ENCODE measurements around the gene TRAPPC2.

TRAPPC2 gene

DNA sequence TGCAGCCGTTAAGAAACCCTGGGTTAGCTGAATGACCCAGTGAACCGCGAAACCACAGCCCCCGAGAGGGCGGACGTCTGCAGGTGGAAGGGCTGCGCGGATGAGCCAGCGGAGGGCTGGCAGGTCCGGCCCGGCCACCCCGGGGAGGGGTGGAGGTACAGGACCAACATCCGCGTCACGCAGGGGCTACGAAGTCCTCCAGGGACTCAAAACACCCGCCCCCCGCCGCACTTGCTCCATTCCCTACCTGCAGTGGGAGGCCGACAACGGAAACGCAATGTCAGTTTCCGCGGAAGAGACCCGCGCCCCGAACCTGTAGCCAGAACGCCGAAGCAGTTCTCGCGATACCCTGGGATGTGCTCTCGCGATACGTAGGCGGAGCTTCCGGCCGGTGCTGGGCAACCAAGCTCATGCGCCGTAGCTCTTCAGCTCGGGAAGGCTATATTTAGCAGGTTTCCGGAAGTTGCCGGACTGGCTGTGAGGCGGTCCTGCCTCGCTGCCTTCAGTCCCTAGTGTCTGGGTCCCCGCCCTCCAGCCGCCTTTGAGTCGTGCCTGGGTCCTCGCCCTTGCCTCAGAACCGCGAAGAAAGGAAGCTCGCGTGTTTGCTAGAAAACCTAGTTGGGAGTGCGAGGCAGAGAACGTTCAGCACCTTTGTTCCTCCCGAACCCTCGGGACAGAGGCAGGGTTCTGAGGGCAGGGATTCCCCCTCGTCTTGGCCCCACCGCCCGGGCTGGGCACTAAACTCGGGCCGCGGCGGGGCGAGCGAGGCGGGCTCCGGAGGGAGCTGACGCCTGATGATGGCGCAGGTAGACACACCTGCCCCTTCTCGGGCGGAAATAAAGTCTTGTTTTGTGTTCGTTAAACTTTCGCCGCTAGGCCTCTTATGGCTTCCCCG lies at the start of gene TRAPPC2, which contains the start of gene OFD1:
TRAPPC2 (minus strand) TSS at position 343 of the 895 bp plus-strand sequence. CDS start 14,657 bp downstream, outside the sequence.
OFD1 (plus strand) TSS at position 471 of the 895 bp plus-strand sequence; CDS start at position 795, 324 bp downstream.
- DNase-seq: peak; percentile 52

DNA sequence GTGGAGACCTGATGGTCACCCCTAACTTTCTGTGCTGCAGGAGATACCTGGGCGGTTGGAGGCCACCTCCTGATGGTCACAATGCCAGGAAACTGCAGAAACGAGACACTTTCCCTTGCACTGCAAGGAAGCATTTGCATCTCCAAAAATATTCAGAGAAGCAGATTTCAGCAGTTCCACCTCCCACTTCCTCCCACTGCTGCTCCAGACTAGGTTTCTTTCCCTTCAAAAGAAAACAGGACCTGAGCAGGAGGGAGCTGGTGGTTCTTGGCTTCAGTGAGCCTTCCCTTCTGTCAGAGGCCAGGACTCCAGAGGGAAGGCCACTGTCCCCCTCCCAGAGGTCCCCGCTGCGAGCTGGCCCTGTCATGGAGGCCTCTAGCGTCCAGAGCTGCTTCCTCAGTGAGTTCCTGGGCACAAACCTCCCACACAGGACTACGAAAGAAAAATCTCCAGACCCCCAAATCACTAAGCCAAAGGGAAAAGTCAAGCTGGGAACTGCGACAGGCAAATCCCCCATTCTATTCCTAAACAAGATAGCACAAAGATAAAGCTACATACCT lies 46.5 kb upstream of the TRAPPC2 start:
- no peak for DNase-seq

GRCh38 chrX:13778916-13779315 lies 44.5 kb upstream of the TRAPPC2 start:
- DNase-seq: no peak

DNA sequence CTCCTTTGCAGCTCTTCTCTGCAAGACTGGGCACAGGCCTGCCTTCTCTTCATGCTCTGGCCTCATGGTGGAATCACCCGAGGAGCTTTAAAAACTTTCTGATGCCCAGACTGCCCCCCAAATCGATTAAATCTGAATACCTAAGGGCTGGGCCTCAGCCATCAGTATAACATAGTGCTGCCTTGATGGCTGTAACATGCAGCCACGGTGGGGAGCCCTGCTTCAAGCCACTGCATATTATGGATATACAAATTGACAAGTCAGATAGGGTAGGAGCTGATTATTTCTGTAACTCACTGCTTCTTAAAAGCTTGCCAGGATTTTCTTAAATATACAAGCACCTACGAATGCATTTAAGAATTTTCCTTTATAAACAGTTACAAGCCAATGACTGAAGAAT lies 42.0 kb upstream of the TRAPPC2 start:
- DNase-seq: no peak

DNA sequence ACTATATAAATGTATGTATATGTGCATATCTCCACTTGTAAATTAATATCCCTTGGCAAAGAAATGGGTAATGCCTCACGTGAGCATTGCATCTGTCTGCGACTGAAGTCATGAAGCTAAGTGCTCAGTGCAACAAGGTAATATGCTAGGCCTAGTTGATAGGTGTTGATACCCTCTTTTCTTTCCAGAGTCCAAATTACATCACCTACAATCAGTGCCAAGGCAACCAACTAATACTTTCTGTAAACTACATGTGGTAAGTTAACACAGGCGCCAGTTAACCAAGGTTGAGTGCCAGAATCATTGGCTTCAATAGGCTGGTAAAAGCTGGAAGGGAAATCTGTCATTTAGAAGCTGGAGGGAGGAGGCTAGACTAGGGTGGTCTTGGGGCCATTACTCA lies 41.4 kb upstream of the TRAPPC2 start:
- DNase-seq: no peak

DNA sequence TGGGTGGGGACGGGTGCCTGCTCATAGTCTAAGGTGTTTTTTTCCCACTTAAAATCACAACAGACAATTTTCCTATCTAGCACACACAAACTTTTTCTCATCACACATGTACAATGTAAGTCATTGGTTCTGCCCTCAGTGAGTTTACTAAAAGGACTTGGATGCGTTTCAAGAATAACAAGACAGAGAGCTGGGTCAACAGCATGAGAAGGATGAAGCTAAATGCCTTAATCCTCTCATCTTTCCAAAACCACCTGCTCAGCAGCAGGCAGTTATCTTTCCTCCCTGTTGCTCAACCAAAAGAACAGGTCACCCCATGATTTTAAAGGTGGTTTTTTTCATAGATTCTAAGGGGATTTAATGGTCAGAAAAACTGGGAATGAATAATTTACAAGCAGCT lies 40.3 kb upstream of the TRAPPC2 start:
- no peak for DNase-seq

DNA sequence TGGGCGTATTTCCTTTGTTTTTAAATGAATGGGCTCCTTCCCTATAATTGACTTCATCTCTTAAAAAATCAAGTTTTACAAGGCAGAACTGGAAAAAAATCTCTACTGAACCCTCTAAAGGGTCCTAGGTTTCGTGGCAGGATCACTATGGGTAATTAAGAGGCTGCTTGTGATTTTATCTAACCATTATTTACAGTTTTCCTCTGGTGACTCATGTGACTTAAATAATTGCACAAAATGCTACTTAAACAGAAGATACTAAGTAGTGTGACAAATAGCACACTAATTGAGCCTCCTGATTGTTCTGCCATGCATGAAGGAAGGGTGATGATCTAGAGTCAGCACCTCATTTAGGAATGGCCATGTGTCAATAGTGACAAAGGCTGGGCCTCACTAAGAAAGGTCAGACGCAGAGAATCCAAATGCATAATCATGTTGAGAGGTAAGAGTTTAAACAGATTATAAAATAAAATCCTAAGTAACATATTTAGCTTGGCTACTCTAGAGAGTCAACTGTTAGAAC lies 35.7 kb upstream of the TRAPPC2 start:
- no peak for DNase-seq

DNA sequence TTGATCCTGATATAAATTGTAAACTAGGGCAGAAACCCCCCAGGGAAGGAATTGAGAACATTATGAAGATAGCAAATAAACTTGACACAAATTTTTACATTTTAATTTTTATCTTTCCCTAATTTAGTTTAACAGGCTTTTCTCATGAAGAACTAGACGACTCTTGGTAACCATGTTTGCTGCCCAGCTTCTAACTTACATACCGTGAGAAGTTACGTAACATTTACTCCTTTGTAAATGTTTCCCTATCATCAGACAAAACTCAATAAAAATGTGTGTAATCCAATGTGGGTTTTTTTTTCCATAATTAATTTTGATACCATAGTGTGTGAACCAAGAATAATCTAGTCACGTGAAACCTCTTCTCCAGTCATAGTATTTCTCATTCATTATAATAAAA lies 34.5 kb upstream of the TRAPPC2 start:
- DNase-seq: no peak

GRCh38 chrX:13764765-13765164 lies 30.3 kb upstream of the TRAPPC2 start:
- DNase-seq: no peak

GRCh38 chrX:13764281-13764680 lies 29.9 kb upstream of the TRAPPC2 start:
- no peak for DNase-seq

- no peak for DNase-seq
These were observed 29.1 kb upstream of the TRAPPC2 start for GRCh38 chrX:13763489-13763888.

DNA sequence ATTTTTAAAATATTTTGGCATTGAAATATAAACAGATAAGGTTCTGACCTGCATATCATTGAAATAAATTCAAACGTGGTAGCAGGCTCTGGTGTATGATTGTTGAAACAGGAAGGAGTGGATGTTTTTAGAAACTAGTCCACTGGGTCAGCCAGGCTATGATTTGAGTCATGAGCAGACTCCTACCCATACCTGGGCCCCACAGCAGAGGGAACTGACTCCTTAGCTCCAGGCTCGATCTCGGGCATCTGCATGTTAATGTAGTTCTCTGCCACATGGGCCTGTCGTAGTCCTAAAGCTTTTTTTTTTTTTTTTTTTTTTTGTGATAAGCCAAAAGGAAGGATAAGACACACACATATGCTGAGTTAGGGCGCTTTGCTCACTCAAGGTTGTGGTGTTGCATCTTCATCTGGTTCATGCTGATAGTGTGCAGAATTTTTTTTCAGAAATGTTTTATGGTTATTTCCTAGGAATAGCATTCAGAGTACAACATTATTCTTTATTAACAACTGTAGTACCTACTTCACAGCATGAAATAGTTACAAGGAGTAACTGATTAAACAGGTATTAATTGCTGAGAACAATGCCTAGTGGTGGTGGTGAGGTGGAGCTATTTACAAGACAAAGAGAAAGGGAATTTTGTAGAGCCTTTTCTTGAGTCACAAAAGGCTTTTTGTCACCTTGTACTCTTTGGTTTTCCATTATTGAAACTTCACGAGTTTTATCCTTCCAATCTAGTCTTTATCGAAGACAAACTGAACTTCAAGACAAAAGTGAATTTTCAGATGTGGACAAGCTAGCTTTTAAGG lies 27.4 kb upstream of the TRAPPC2 start:
- no peak for DNase-seq

DNA sequence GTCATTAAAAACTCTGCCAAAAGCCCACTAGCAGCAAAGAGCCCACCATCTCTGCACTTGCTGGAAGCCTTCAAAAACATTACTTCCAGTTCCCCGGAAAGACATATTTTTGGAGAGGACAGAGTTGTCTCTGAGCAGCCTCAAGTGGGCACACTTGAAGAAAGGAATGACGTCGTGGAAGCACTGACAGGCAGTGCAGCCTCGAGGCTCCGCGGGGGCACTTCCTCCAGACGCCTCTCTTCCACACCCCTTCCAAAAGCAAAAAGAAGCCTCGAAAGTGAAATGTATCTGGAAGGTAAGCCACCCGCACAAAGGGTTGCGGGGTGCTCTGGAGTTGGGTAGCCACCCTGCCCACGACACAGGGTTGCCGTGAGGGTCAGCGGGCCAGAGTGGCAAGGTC lies 26.0 kb upstream of the TRAPPC2 start:
- no peak for DNase-seq

GRCh38 chrX:13759152-13759718 lies 24.8 kb upstream of the TRAPPC2 start:
- no peak for DNase-seq

DNA sequence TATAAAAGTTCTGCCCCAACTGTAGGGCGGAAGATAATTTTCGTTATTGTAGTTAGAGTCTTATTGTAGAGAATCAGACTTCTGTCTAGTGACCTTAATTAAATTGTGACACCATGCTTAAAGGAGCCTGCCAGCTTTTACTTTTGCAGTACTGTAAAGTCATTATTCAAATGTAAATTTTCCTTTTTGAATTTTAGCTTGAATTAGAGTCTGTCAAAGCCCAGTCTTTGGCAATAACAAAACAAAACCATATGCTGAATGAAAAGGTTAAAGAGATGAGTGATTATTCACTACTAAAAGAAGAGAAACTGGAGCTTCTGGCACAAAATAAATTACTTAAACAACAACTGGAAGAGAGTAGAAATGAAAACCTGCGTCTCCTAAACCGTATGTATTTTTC lies 22.0 kb upstream of the TRAPPC2 start:
- no peak for DNase-seq

DNA sequence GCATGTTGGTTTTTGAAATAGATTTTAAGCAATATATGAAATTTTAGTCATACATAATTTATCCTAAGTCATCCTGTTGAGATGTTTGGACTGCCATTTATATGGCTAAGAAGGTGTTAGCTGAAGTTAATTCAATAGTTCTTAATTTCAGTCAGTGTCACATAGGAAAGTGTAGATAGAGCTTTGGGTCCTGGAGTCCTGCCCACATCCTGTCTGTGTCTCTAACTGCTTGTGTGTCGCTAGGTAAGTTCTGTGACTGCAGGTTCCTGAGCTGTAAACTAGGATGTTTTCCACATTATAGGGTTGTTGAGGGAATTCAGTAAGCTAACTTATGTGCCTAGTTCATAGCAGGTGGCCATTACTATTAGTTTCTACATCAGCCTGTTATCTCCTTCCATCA lies 20.8 kb upstream of the TRAPPC2 start:
- no peak for DNase-seq

GRCh38 chrX:13754765-13755164 lies 20.3 kb upstream of the TRAPPC2 start:
- DNase-seq: no peak

- no peak for DNase-seq
These were observed 18.2 kb upstream of the TRAPPC2 start for GRCh38 chrX:13752646-13753045.

GRCh38 chrX:13752141-13752540 lies 17.7 kb upstream of the TRAPPC2 start:
- DNase-seq: no peak

DNA sequence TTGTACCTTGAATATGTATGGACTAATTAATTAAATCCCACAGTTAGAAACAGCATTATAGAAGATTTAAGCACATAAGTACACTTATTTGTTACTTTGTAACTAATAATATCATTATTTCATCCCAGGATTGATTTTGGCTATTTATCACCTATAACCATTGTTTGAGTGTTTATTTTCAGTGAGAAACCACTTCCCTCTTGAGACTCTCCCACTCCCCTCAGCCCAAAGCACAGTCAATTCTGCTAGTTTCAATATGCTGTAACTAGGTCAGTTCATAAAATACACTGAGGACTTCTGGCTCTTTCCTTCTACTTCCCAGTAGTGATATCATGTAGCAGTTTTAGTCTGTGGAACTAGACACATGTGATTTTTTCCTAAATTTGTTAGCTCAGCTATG lies 16.4 kb upstream of the TRAPPC2 start:
- no peak for DNase-seq

DNA sequence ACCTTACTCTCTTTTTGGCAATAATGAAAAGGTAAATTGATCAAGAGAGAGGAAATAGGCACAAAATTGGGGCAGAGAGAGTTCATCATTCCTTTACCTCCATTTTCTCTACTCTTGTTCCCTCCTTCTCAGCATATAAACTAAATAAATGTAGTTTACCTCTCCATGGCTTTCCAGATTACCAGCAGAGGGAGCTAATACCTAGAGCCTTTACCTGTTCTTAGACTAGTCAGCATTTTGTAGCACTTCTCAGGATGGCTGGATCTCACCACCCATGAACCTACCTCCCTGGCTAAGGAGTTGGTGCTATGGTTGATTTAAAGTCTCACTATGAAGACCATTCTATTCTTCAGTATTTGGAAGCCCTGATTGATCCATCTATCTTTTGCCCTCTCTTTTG lies 15.8 kb upstream of the TRAPPC2 start:
- peak; percentile 17 for DNase-seq

GRCh38 chrX:13748486-13748885 lies 14.1 kb upstream of the TRAPPC2 start:
- DNase-seq: no peak

DNA sequence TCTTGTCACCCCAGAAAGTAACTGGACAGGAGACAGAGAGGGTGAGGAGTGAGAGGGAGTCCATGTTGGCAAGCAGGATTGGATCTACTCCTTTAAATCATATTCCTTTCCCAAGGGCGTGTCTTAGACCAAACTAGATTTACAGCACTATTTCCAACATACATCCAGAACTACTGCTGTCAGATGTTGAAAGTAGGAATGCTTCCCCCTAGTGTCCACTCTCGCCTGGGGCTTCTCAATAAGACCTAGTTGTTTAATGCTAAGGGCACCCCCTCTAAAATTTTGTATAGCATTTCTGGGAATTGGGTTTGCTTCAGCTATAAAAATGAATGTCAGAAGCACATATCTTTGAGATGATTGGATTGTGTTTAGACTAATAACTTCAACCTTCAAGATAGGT lies 13.4 kb upstream of the TRAPPC2 start:
- no peak for DNase-seq
